HepG2 (cell line): ENCODE measurements around the gene CISD3. TPM values are rescaled to one million over a fixed set of nuclear protein-coding genes. Genes with fewer than 3 reads are reported as not detected.
A peak's percentile ranks its signal among the peaks of the same experiment; 100 is the strongest.

Experiments used
- ATF7 ChIP-seq, 2 experiments: fragments of 450-650 bp in 1 of 2; sonication (generic) in 1 of 2; formaldehyde crosslinking in 1 of 2; IDR thresholded peaks; 2 replicates each; pipeline versions ENCODE4 v1.4.0 to v1.6.1; 2016 to 2020; ENCODE audit warnings: antibody characterized with exemption in 1 of 2, mild to moderate bottlenecking in 1 of 2, missing genetic modification reagents in 1 of 2
- ATRX ChIP-seq: sonication (generic); formaldehyde crosslinking; IDR thresholded peaks from 2 replicates; pipeline ENCODE4 v1.4.0; 2020; ENCODE audit warnings: missing genetic modification reagents, borderline replicate concordance
- HOXA5 ChIP-seq: sonication (generic); formaldehyde crosslinking; IDR thresholded peaks from 2 replicates; pipeline ENCODE4 v1.4.0; 2020; ENCODE audit warnings: missing genetic modification reagents
- RELA ChIP-seq: sonication (generic); formaldehyde crosslinking; IDR thresholded peaks from 2 replicates; pipeline ENCODE4 v1.4.0; 2020; ENCODE audit warnings: missing genetic modification reagents
- SOX5 ChIP-seq: IDR thresholded peaks from 2 replicates; pipeline ENCODE4 v1.6.1; 2016; ENCODE audit warnings: borderline replicate concordance
- TCF7 ChIP-seq: sonication (generic); IDR thresholded peaks from 2 replicates; pipeline ENCODE4 v1.6.1; 2016; ENCODE audit warnings: antibody characterized with exemption, low read depth
- THAP7 ChIP-seq: sonication (generic); formaldehyde crosslinking; IDR thresholded peaks from 2 replicates; pipeline ENCODE4 v1.8.1; 2023; ENCODE audit warnings: mild to moderate bottlenecking, missing genetic modification reagents
- TSC22D2 ChIP-seq: sonication (generic); formaldehyde crosslinking; IDR thresholded peaks from 2 replicates; pipeline ENCODE4 v1.5.1; 2020; ENCODE audit warnings: missing genetic modification reagents, mild to moderate bottlenecking, borderline replicate concordance
- ZC3H4 ChIP-seq: sonication (generic); formaldehyde crosslinking; IDR thresholded peaks from 2 replicates; pipeline ENCODE4 v1.4.0; 2020; ENCODE audit warnings: missing genetic modification reagents, borderline replicate concordance
- ZEB1 ChIP-seq: IDR thresholded peaks from 2 replicates; pipeline ENCODE4 v1.6.1; 2012; ENCODE audit warnings: mild to moderate bottlenecking, low read depth, inconsistent platforms; ENCODE audit not compliant: insufficient replicate concordance
- ZNF234 ChIP-seq: sonication (generic); formaldehyde crosslinking; conservative IDR thresholded peaks from 2 replicates; pipeline ENCODE4 v1.5.1; 2020; ENCODE audit warnings: mild to moderate bottlenecking, missing genetic modification reagents
- ZNF281 ChIP-seq: sonication (generic); formaldehyde crosslinking; IDR thresholded peaks from 2 replicates; pipeline ENCODE4 v1.4.0; 2020; ENCODE audit warnings: missing genetic modification reagents, borderline replicate concordance
- ZNF446 ChIP-seq: sonication (generic); formaldehyde crosslinking; IDR thresholded peaks from 2 replicates; pipeline ENCODE4 v1.5.0; 2020; ENCODE audit warnings: mild to moderate bottlenecking, missing genetic modification reagents
- ZNF503 ChIP-seq: sonication (generic); formaldehyde crosslinking; IDR thresholded peaks from 2 replicates; pipeline ENCODE4 v1.4.0; 2020; ENCODE audit warnings: missing genetic modification reagents
- polyA plus RNA-seq, 8 experiments: library from polyadenylated mRNA; depleted of rRNA in 3 of 8; stranded (reverse) in 7 of 8; unstranded in 1 of 8; fragments of >200 nt; fragmentation: Illumina TruSeq in 4 of 8; extraction: Trizol in 4 of 8; gene quantifications; 2 replicates each; pipeline versions ENCODE4 v1.2.1 to v1.2.3, GENCODE V29; 2011 to 2016; ENCODE audit warnings: low read depth in 4 of 8, missing spikeins in 1 of 8, mixed read lengths in 1 of 8; ENCODE audit not compliant: insufficient read depth in 1 of 8
- total RNA-seq, 5 experiments: library from RNA; depleted of rRNA; stranded (reverse); fragments of >200 nt; fragmentation: Illumina TruSeq; extraction: Trizol; gene quantifications; 2 replicates each; pipeline ENCODE4 v1.2.3, GENCODE V29; 2016; ENCODE audit warnings: low read depth in 1 of 5
- TF ChIP-seq, protein P1 (sequence below): sonication (generic); formaldehyde crosslinking; conservative IDR thresholded peaks from 2 replicates; pipeline ENCODE4 v1.4.0; 2020; ENCODE audit warnings: mild to moderate bottlenecking, missing genetic modification reagents, moderate library complexity

The CISD3 gene
- total and polyA plus RNA-seq, 2 of the 13 experiments (the other 11 are each of a cell fraction or from before 2014, with no cell fraction given): 30.0 to 34.1 TPM

- TF ChIP-seq SOX5 (peak; percentile 68; the same call in 1 of the 2 replicates), TCF7 (0 out of 2 replicates have a peak, but pooled peaks have one; percentile 35), ZEB1 (peak; percentile 55), ZNF503 (CRISPR knock-in tag) (peak; percentile 64; the same call in 1 of the 2 replicates), HOXA5 (CRISPR knock-in tag) (0 out of 2 replicates have a peak, but pooled peaks have one; percentile 28), TSC22D2 (CRISPR knock-in tag) (no peak), ZNF234 (CRISPR knock-in tag) (no peak), ZC3H4 (CRISPR knock-in tag) (no peak), THAP7 (0 out of 2 replicates have a peak, but pooled peaks have one; percentile 21), RELA (CRISPR knock-in tag) (0 out of 2 replicates have a peak, but pooled peaks have one; percentile 41), ZNF446 (peak; percentile 84), ZNF281 (CRISPR knock-in tag) (peak; percentile 79; the same call in 1 of the 2 replicates), ATF7 (IDR thresholded peaks at IDR 0.05) (no peak), ATF7 (CRISPR knock-in tag; IDR thresholded peaks at IDR 0.05) (peak; percentile 66; the same call in 1 of the 2 replicates), ATRX (CRISPR knock-in tag) (no peak)
- TF ChIP-seq, protein P1, sequence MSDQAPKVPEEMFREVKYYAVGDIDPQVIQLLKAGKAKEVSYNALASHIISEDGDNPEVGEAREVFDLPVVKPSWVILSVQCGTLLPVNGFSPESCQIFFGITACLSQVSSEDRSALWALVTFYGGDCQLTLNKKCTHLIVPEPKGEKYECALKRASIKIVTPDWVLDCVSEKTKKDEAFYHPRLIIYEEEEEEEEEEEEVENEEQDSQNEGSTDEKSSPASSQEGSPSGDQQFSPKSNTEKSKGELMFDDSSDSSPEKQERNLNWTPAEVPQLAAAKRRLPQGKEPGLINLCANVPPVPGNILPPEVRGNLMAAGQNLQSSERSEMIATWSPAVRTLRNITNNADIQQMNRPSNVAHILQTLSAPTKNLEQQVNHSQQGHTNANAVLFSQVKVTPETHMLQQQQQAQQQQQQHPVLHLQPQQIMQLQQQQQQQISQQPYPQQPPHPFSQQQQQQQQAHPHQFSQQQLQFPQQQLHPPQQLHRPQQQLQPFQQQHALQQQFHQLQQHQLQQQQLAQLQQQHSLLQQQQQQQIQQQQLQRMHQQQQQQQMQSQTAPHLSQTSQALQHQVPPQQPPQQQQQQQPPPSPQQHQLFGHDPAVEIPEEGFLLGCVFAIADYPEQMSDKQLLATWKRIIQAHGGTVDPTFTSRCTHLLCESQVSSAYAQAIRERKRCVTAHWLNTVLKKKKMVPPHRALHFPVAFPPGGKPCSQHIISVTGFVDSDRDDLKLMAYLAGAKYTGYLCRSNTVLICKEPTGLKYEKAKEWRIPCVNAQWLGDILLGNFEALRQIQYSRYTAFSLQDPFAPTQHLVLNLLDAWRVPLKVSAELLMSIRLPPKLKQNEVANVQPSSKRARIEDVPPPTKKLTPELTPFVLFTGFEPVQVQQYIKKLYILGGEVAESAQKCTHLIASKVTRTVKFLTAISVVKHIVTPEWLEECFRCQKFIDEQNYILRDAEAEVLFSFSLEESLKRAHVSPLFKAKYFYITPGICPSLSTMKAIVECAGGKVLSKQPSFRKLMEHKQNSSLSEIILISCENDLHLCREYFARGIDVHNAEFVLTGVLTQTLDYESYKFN (CRISPR knock-in tag): peak; percentile 62; the same call in 1 of the 2 replicates
These were observed 24.2 kb upstream of the CISD3 start (continued) for GRCh38 chr17:38705803-38706504.
